Activated CD8-positive, alpha-beta memory T cell treated with anti-CD3 and anti-CD28 coated beads, Interleukin-2, amount 50 U/mL, for 4 hours (primary cell): Measurements from ENCODE around the gene SRGN.
A peak's percentile ranks its signal among the peaks of the same experiment; 100 is the strongest.

ENCODE experiments used
- DNase-seq: peaks from one replicate; pipeline ENCODE4 v3.0.0-alpha.2; 2020

Gene SRGN

GRCh38 chr10:69061305-69062161, 26.4 kb upstream of the SRGN start:
- DNase-seq = no peak

GRCh38 chr10:69062901-69063300, 25.0 kb upstream of the SRGN start:
- DNase-seq = no peak

- no peak for DNase-seq
These were observed 23.1 kb upstream of the SRGN start for GRCh38 chr10:69064762-69065328.

GRCh38 chr10:69065406-69066361, 22.2 kb upstream of the SRGN start:
- no peak for DNase-seq

- DNase-seq = no peak
These were observed 20.7 kb upstream of the SRGN start for GRCh38 chr10:69067189-69067588.

GRCh38 chr10:69068549-69068948, 19.4 kb upstream of the SRGN start:
- no peak for DNase-seq

GRCh38 chr10:69069090-69070042, 18.5 kb upstream of the SRGN start:
- DNase-seq = no peak

GRCh38 chr10:69070951-69071350, 17.0 kb upstream of the SRGN start:
- DNase-seq = no peak

GRCh38 chr10:69071610-69072009, 16.3 kb upstream of the SRGN start:
- DNase-seq = no peak

GRCh38 chr10:69073026-69073425, 14.9 kb upstream of the SRGN start:
- no peak for DNase-seq

GRCh38 chr10:69073736-69074364, 14.1 kb upstream of the SRGN start:
- DNase-seq = no peak

- no peak for DNase-seq
These were observed 13.4 kb upstream of the SRGN start for GRCh38 chr10:69074532-69074931.

GRCh38 chr10:69075431-69075830, 12.5 kb upstream of the SRGN start:
- DNase-seq = no peak

GRCh38 chr10:69078311-69078710, 9.6 kb upstream of the SRGN start:
- no peak for DNase-seq

GRCh38 chr10:69080226-69080625, 7.7 kb upstream of the SRGN start:
- DNase-seq = no peak

GRCh38 chr10:69086001-69086509, 1.8 kb upstream of the SRGN start:
- no peak for DNase-seq

- no peak for DNase-seq
These were observed 517 bp downstream of the SRGN start for GRCh38 chr10:69088471-69088769.

GRCh38 chr10:69088801-69089501, 1.0 kb downstream of the SRGN start:
- no peak for DNase-seq

- DNase-seq = peak; percentile 68
These were observed 2.0 kb downstream of the SRGN start for GRCh38 chr10:69089638-69090599.

GRCh38 chr10:69090685-69091084, 2.8 kb downstream of the SRGN start:
- no peak for DNase-seq
